GM23338 (cell line): ENCODE results near the gene PLEKHS1.

ENCODE experiments used
- CREB1 ChIP-seq: fragments of 250-450 bp; sonication (Bioruptor Pico); IDR thresholded peaks from 2 replicates; pipeline ENCODE4 v1.5.0; 2020; ENCODE audit warnings: low read depth, mild to moderate bottlenecking, moderate library complexity
- CTCF ChIP-seq, 2 experiments: fragments of 200-600 bp in 1 of 2; sonication (generic) in 1 of 2; conservative IDR thresholded peaks; 2 replicates each; pipeline versions ENCODE4 v1.5.1 to v1.6.1; 2016 to 2017; ENCODE audit warnings: antibody characterized with exemption in 2 of 2, low read depth in 2 of 2, mild to moderate bottlenecking in 2 of 2, moderate library complexity in 1 of 2
- EZH2 ChIP-seq: fragments of 200-600 bp; sonication (generic); IDR thresholded peaks from one replicate; pipeline ENCODE4 v1.8.0; 2017; ENCODE audit warnings: antibody characterized with exemption, mild to moderate bottlenecking, low read depth; ENCODE audit not compliant: unreplicated experiment
- EZH2phosphoT487 ChIP-seq: fragments of 200-600 bp; sonication (generic); IDR thresholded peaks from one replicate; pipeline ENCODE4 v1.8.1; 2018; ENCODE audit warnings: antibody characterized with exemption; ENCODE audit not compliant: unreplicated experiment
- POLR2AphosphoS5 ChIP-seq: IDR thresholded peaks from 2 replicates; pipeline ENCODE4 v1.6.1; 2016; ENCODE audit warnings: antibody characterized with exemption, low read depth
- REST ChIP-seq: IDR thresholded peaks from one replicate; pipeline ENCODE4 v1.6.1; 2018; ENCODE audit warnings: antibody characterized with exemption; ENCODE audit not compliant: unreplicated experiment

- TF ChIP-seq EZH2, result no peak
- no peak for TF ChIP-seq CTCF (conservative IDR thresholded peaks at IDR 0.05; ENCODE audit: low read depth in 2 of 2)
- TF ChIP-seq CREB1, result no peak
- TF ChIP-seq POLR2AphosphoS5, result no peak
- no peak for TF ChIP-seq EZH2phosphoT487
- TF ChIP-seq REST, result no peak
Measured at GRCh38 chr10:113782367-113782766, 30.9 kb downstream of the PLEKHS1 start.
